Endothelial cell of umbilical vein (primary cell): ENCODE measurements around the gene REEP3. TPM values are rescaled to one million over a fixed set of nuclear protein-coding genes. Genes with fewer than 3 reads are reported as not detected.

ENCODE experiments used
- BruUV-seq: library from RNA; stranded (reverse); fragments of 400-500 nt; replicated peaks from 2 replicates; lab custom pipeline; 2021; lab: Mats Ljungman, UMichigan
- CTCF ChIA-PET: fragments of 300-600, 350-600 bp; sonication (Branson Sonifier 250); formaldehyde crosslinking; loops from one replicate; lab custom pipeline; 2021; ENCODE audit warnings: antibody characterized with exemption, inconsistent platforms; lab: Charles Lee
- POLR2A ChIA-PET: fragments of 300-600, 350-600 bp; sonication (Branson Sonifier 250); formaldehyde crosslinking; loops from one replicate; lab custom pipeline; 2021; ENCODE audit warnings: antibody characterized with exemption, inconsistent platforms; lab: Charles Lee
- DNase-seq: peaks from one replicate; pipeline ENCODE4 v3.0.0-alpha.2; 2011; ENCODE audit warnings: low read depth, low spot score
- FAIRE-seq: peaks from 2 replicates; lab custom pipeline; 2011; peaks lifted over from hg19 to GRCh38; lab: Jason Lieb, UNC
- H2AFZ ChIP-seq: 2 replicates; pipeline ENCODE4 v1.6.0; 2012; ENCODE audit warnings: low read depth, low read length, control low read depth, inconsistent platforms
- H3K27ac ChIP-seq: 2 replicates; pipeline ENCODE4 v1.5.1; 2011; ENCODE audit warnings: low read depth, mild to moderate bottlenecking, control low read depth, low read length, moderate library complexity; ENCODE audit not compliant: insufficient read depth
- H3K27me3 ChIP-seq, 2 experiments: 2 replicates each; pipeline versions ENCODE4 v1.6.0 to v1.6.1; 2011; ENCODE audit warnings: low read length in 2 of 2, mixed read lengths in 1 of 2; ENCODE audit not compliant: control insufficient read depth in 2 of 2, insufficient read depth in 2 of 2
- H3K36me3 ChIP-seq, 2 experiments: 2 replicates in 1 of 2; 3 replicates in 1 of 2; pipeline ENCODE4 v1.5.1; 2011; ENCODE audit warnings: low read length in 2 of 2, mild to moderate bottlenecking in 1 of 2, moderate library complexity in 1 of 2; ENCODE audit not compliant: control insufficient read depth in 2 of 2, insufficient read depth in 2 of 2; ENCODE audit errors: extremely low read depth in 1 of 2
- H3K4me1 ChIP-seq: 3 replicates; pipeline ENCODE4 v1.5.1; 2011; ENCODE audit warnings: mild to moderate bottlenecking, low read length; ENCODE audit not compliant: control insufficient read depth, insufficient read depth; ENCODE audit errors: extremely low read depth
- H3K4me2 ChIP-seq: 2 replicates; pipeline ENCODE4 v1.6.1; 2011; ENCODE audit warnings: low read length, control low read depth, mixed read lengths; ENCODE audit not compliant: insufficient read depth
- H3K4me3 ChIP-seq, 3 experiments: fragments of 200-600 bp in 1 of 3; sonication (generic), shearing (Covaris generic) in 1 of 3; replicated peaks in 1 of 3; 2 replicates each; pipeline ENCODE4 v1.5.1; 2011 to 2016; ENCODE audit warnings: control low read depth in 3 of 3, low read length in 3 of 3, mild to moderate bottlenecking in 2 of 3, inconsistent platforms in 1 of 3, low read depth in 1 of 3, moderate library complexity in 1 of 3; ENCODE audit not compliant: insufficient read depth in 1 of 3
- H3K79me2 ChIP-seq: 2 replicates; pipeline ENCODE4 v1.6.0; 2012; ENCODE audit warnings: low read length, inconsistent platforms; ENCODE audit not compliant: control insufficient read depth, insufficient read depth
- H3K9ac ChIP-seq: replicated peaks from 2 replicates; pipeline ENCODE3; 2011; ENCODE audit warnings: low read length, control low read depth; ENCODE audit not compliant: insufficient read depth; ENCODE audit errors: extremely low read depth
- H3K9me1 ChIP-seq: replicated peaks from 3 replicates; pipeline ENCODE4 v1.6.0; 2011; ENCODE audit warnings: mild to moderate bottlenecking, low read length; ENCODE audit not compliant: control insufficient read depth, insufficient read depth; ENCODE audit errors: extremely low read depth
- H3K9me3 ChIP-seq: replicated peaks from 2 replicates; pipeline ENCODE4 v1.5.1; 2012; ENCODE audit warnings: low read length, inconsistent platforms; ENCODE audit not compliant: control insufficient read depth, insufficient read depth
- H4K20me1 ChIP-seq: replicated peaks from 2 replicates; pipeline ENCODE3; 2011; ENCODE audit warnings: mild to moderate bottlenecking, low read length; ENCODE audit not compliant: control insufficient read depth, insufficient read depth; ENCODE audit errors: extremely low read depth
- CTCF ChIP-seq, 2 donors: IDR thresholded peaks; 1 replicate in 1 of 2; 2 replicates in 1 of 2; pipeline ENCODE4 v1.5.1; 2011; ENCODE audit warnings: low read length in 2 of 2, mild to moderate bottlenecking in 2 of 2, moderate library complexity in 2 of 2, control low read depth in 1 of 2, inconsistent platforms in 1 of 2, low read depth in 1 of 2; ENCODE audit not compliant: insufficient read depth in 1 of 2; ENCODE audit errors: extremely low read depth in 1 of 2
- EZH2 ChIP-seq: IDR thresholded peaks from 2 replicates; pipeline ENCODE4 v1.6.1; 2012; ENCODE audit warnings: borderline replicate concordance, low read depth, mild to moderate bottlenecking, moderate library complexity, low read length, inconsistent platforms; ENCODE audit not compliant: severe bottlenecking
- MAX ChIP-seq: IDR thresholded peaks from 2 replicates; pipeline ENCODE4 v1.6.1; 2011; ENCODE audit not compliant: insufficient read depth, insufficient read length
- dilution Hi-C: fragments of 300-500 bp; cut with MboI; formaldehyde crosslinking; loops from one replicate; pipeline ENCODE4 v1.15.0; 2019; ENCODE audit warnings: low sequenced_read_pairs; ENCODE audit not compliant: extremely low pct_ligation_motif_present
- intact Hi-C: fragments of 100-400 bp; cut with micrococcal nuclease; formaldehyde crosslinking; loops from one replicate; pipeline ENCODE4 v1.10.0; 2022
- polyA plus RNA-seq, 4 experiments: library from polyadenylated mRNA; depleted of rRNA in 3 of 4; stranded (reverse) in 3 of 4; unstranded in 1 of 4; fragments of >200 nt; gene quantifications; 2 replicates each; pipeline versions ENCODE4 v1.2.1 to v1.2.3, GENCODE V29; 2011 to 2012; ENCODE audit warnings: missing spikeins in 1 of 4
- total RNA-seq: library from RNA; stranded (reverse); gene quantifications from 2 replicates; pipeline ENCODE4 v1.2.3, GENCODE V29; 2021

The REEP3 gene
- total and polyA plus RNA-seq, 2 donors (not counting 3 experiments of a cell fraction or from before 2014, with no cell fraction given): 12.3 to 48.3 TPM

- intact Hi-C loops: no loop called here
Measured at GRCh38 chr10:63562857-63563256, 41.7 kb downstream of the REEP3 start.

More at GRCh38 chr10:63562857-63563256, 41.7 kb downstream of the REEP3 start:
- BruUV-seq: no TSS peak
- H3K4me1 ChIP-seq: no peaks in the 10 kb centered on the region
- dilution Hi-C loops: no loop called here
- H3K27ac ChIP-seq: no peak overlapping the region
- no peaks in the 10 kb centered on the region for H4K20me1 ChIP-seq
- no peak for FAIRE-seq
- H3K9ac ChIP-seq: no peak overlapping the region
- ChIA-PET CTCF (interaction anchor here (1.1 to 1.2 kb wide), 3 partner anchors 8 to 15 kb away, joined by 3 to 4 read pairs (median 3); no protein-coding TSS in a partner anchor), POLR2A (no interaction called here)
- no peak for DNase-seq
- peaks cover 32% of the 10 kb centered on the region for H3K79me2 ChIP-seq
- H3K4me3 ChIP-seq: no peak overlapping the region
- no peak overlapping the region for H3K4me2 ChIP-seq
- no peaks in the 10 kb centered on the region for H3K27me3 ChIP-seq
- TF ChIP-seq MAX (no peak), CTCF (IDR thresholded peaks at IDR 0.05; ENCODE audit: extremely low read depth in 1 of 2, insufficient read depth in 1 of 2, low read depth in 1 of 2, low read length in 2 of 2) (no peak), EZH2 (no peak)
- no peaks in the 10 kb centered on the region for H3K9me3 ChIP-seq
- H3K9me1 ChIP-seq: no peaks in the 10 kb centered on the region
- H2AFZ ChIP-seq: no peak overlapping the region
- no peaks in the 10 kb centered on the region for H3K36me3 ChIP-seq
